ENCODE measurements around the gene TMPRSS5.
"Not testable (repeated sequence)": the region's sequence is repeated elsewhere in the genome, so short reads cannot be mapped to it uniquely, and the experiment has no call there.

The TMPRSS5 gene

GRCh38 chr11:113721462-113722066 is 15.5 kb upstream of the TMPRSS5 start:
- in situ Hi-C loops (cut with HindIII; ENCODE audit: low sequenced_read_pairs) = no loop called here
- DNase-seq (ENCODE audit: low read depth) = no peak
- H3K4me3 ChIP-seq (ENCODE audit: low read depth, low read length) = no peak overlapping the region
- TF ChIP-seq CTCF (IDR thresholded peaks at IDR 0.05; ENCODE audit: low read depth, low read length, missing control alignments) = no peak

DNA sequence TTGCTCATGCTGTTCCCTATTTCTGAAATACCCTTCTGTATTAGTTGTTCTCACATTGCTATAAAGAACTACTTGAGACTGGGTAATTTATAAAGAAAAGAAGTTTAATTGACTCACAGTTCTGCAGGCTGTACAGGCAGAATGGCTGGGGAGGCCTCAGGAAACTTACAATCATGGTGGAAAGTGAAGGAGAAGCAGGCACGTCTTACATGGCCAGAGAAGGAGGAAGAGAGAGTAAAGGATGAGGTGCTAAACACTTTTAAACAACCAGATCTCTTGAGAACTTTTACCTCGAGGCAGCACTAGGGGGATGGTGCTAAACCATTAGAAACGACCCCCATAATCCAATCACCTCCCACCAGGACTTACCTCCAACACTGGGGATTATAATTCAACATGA is 14.4 kb upstream of the TMPRSS5 start:
- H3K4me3 ChIP-seq (ENCODE audit: low read depth, low read length); in situ Hi-C loops (cut with HindIII; ENCODE audit: low sequenced_read_pairs); DNase-seq (ENCODE audit: low read depth): not testable (repeated sequence)

- H3K4me3 ChIP-seq (ENCODE audit: low read depth, low read length) = no peak overlapping the region
- TF ChIP-seq CTCF (IDR thresholded peaks at IDR 0.05; ENCODE audit: low read depth, low read length, missing control alignments) = no peak
- in situ Hi-C loops (cut with HindIII; ENCODE audit: low sequenced_read_pairs) = no loop called here
- no peak for DNase-seq (ENCODE audit: low read depth)
Observed at GRCh38 chr11:113715882-113716625, 9.9 kb upstream of the TMPRSS5 start.

- in situ Hi-C loops (cut with HindIII; ENCODE audit: low sequenced_read_pairs) = no loop called here
- no peak for DNase-seq (ENCODE audit: low read depth)
- no peak for TF ChIP-seq CTCF (IDR thresholded peaks at IDR 0.05; ENCODE audit: low read depth, low read length, missing control alignments)
- H3K4me3 ChIP-seq (ENCODE audit: low read depth, low read length) = no peak overlapping the region
Observed at GRCh38 chr11:113715273-113715672, 9.2 kb upstream of the TMPRSS5 start.

DNA sequence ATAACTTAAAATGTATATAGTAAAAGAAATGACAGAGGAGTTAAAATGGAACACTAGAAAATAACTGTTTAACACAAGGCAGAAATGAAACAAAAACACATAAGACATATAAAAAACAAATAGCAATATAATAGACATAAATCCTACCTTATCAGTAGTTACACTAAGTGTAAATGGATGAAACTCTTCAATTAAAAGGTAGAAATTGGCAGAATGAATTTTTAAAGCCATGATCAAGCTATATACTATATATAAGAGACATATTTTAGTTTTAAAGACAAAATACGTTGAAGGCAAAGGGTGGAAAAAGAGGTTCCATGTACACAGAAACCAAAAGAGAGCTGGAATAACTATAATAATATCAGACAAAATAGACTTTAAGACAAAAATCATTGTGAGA is 4.9 kb upstream of the TMPRSS5 start:
- no peak overlapping the region for H3K4me3 ChIP-seq (ENCODE audit: low read depth, low read length)
- TF ChIP-seq CTCF (IDR thresholded peaks at IDR 0.05; ENCODE audit: low read depth, low read length, missing control alignments) = no peak
- in situ Hi-C loops (cut with HindIII; ENCODE audit: low sequenced_read_pairs) = no loop called here
- no peak for DNase-seq (ENCODE audit: low read depth)

GRCh38 chr11:113703551-113703950 is 2.6 kb downstream of the TMPRSS5 start:
- in situ Hi-C loops (cut with HindIII; ENCODE audit: low sequenced_read_pairs); H3K4me3 ChIP-seq (ENCODE audit: low read depth, low read length); DNase-seq (ENCODE audit: low read depth): not testable (repeated sequence)

DNA sequence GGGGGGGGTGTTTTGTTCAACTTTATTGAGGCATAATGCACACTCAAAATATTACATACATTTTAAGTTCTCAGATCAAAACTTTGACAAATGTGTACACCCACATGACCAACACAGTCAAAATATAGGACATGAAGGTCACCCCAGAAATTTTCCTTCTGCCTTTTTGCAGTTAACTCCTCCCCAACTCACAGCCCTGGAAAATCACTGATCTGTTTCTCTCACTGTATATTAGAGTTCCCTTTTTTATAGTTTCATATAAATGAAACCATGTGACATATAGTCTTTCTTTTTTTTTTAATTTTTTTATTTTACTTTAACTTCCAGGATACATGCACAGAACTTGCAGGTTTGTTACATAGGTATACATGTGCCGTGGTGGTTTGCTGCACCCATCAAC is 4.6 kb downstream of the TMPRSS5 start:
- no peak for TF ChIP-seq CTCF (IDR thresholded peaks at IDR 0.05; ENCODE audit: low read depth, low read length, missing control alignments)
- in situ Hi-C loops (cut with HindIII; ENCODE audit: low sequenced_read_pairs) = no loop called here
- H3K4me3 ChIP-seq (ENCODE audit: low read depth, low read length) = no peak overlapping the region
- no peak for DNase-seq (ENCODE audit: low read depth)

Measured in astrocyte of the cerebellum (primary cell).